ENCODE results near the gene PRELP.

Gene PRELP

GRCh38 chr1:203479646-203480045 lies 4.0 kb downstream of the PRELP start:
- DNase-seq: no peak

DNA sequence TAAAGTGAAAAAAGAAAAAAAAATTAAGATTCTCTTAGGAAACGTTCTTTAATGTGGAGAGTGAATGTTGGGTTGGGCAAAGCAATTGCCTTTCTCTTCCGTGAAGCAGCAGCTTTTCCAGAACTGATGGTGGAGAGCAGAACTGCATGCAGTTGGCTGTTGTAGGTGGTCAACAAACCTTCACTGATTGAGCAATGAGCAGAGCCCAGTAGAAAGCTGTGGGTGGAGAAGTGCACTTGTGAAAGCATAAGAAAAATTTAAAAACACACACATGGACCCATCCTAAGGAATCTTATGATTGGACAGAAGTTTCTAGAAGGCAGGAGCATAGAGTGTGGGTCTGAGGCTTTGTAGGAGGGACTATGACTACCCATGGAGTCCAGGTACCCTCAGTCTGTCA lies 4.5 kb downstream of the PRELP start:
- DNase-seq: no peak

DNA sequence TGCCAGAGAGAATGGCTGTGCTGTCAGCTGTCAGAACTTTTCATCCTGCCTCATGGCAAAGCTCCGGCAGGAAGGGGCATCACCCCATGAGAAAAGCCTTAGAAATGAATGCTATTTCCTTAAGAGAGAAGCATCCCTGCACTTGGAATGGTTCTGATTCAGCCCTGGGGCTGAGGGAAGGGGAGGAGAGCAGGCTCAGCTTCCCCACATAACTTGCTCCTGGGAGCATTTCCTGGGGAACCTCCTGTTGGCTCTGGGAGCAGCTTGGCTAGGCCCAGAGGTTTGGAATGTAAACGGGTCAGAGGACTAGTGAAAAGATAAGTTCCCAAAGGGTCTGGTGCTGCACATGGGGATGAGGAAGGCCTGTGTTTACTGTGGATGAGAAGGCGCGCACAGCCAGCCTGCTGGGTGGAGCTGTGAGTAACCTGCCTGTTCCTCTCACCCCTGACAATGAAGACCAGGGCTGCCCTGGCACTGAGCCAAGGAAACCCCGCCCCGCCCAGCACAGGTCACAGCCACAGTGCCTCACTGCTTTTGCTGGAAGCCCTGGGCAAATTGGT lies 5.0 kb downstream of the PRELP start:
- DNase-seq: peak; percentile 32

GRCh38 chr1:203481196-203481595 lies 5.6 kb downstream of the PRELP start:
- no peak for DNase-seq

GRCh38 chr1:203486618-203487370 lies 11.2 kb downstream of the PRELP start:
- DNase-seq: no peak

DNA sequence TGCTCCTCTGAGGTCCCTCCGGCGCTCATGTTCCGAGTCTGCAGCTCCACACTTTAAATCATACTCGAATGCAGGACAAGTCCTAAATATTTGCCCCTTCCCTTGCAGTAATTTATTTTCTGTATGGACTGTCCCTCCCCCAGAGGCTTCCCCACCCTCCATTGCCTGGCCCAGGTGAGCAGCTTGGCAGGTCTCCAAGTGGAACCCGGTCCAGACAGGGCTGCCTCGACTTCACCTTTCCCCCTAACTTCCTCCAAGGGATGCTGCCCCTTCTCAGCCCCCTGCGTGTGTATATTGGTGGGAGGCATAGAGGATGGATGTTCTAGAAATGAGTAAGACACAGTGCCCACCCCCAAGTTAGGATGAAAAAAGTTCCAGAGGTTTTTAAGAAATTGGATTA lies 12.9 kb downstream of the PRELP start:
- DNase-seq: no peak

DNA sequence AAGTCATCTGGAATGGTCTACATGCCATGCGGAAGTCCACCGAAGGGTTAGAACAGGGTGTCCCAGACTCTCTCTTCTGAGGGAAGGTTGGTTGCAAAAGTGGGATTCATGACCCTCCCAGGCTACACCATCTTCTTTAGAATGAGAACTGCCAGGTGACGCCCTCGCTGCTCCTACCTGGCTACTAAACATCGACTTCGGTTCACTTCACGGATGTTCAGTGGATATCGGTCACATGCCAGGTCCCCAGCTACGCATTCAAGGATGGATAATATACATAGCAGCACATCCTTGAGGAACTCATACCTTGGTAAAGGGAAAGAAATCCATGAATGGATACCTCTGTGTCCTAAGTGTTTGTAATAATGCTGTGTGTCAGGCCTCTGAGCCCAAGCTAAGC lies 15.0 kb downstream of the PRELP start:
- no peak for DNase-seq

DNA sequence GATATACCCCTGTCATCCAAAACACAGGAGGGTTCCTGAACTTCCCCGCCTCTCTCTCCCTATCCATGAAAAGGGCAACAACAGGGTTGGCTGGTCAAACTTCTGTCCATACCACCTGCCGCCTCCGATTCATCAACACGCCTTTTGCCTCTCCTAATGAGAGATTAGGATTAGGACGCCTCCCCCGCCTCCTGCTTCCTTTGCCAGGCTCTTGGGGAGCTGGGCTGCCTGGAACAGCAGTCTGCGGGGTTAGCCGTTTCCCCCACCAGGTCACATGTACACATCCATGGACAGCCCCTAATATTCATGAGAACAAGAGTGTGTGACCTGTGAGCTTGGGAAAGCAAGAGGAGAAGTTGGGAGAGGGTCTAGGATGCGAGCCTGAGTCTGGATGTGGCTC lies 16.1 kb downstream of the PRELP start:
- DNase-seq: no peak

GRCh38 chr1:203492082-203492747 lies 16.6 kb downstream of the PRELP start:
- DNase-seq: no peak

DNA sequence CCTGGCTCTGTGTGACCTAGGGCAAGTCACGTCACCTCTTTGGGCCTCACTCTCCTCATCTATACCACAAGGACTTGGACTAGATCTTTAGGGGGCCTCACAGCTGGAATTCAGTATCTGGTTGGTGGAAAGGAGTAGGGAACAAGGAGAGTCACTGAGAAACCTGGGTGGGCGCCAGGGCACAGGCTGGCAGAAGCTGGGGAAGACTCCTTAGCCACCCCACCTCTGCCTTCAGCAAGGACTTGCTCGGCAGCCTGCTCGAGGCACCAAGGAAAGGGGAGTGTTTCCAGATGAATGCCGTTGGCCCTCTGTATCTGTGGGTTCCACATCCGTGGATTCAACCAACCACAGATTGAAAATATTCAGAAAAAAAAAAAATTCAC lies 17.1 kb downstream of the PRELP start:
- DNase-seq: no peak

DNA sequence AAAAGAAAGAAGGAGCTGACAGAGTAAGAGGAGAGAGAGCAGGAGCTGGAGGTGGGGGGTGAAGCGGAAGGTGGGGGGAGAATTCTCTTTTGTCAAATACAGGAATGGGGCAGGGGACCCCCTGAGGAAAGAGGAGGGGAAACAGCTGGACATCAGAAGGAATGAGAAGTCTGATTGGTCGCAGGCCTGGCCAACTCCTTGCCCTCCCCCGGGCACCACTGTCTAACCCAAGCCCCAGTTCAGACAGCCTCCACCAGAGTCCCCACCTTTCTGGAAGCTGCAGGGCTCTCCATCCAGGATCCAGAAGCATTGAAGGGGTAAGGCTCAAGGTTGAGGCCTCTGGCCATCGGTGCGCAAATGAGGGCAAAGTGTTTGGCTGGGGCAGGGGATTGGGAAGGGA lies 18.3 kb downstream of the PRELP start, which contains the start of gene OPTC:
OPTC (plus strand) TSS at position 253 of the 400 bp plus-strand sequence. CDS start 1,853 bp downstream, outside the sequence.
- DNase-seq: no peak

GRCh38 chr1:203495845-203496244 lies 20.2 kb downstream of the PRELP start:
- DNase-seq: no peak

- DNase-seq: no peak
These were observed 21.7 kb downstream of the PRELP start for GRCh38 chr1:203497269-203497777.

DNA sequence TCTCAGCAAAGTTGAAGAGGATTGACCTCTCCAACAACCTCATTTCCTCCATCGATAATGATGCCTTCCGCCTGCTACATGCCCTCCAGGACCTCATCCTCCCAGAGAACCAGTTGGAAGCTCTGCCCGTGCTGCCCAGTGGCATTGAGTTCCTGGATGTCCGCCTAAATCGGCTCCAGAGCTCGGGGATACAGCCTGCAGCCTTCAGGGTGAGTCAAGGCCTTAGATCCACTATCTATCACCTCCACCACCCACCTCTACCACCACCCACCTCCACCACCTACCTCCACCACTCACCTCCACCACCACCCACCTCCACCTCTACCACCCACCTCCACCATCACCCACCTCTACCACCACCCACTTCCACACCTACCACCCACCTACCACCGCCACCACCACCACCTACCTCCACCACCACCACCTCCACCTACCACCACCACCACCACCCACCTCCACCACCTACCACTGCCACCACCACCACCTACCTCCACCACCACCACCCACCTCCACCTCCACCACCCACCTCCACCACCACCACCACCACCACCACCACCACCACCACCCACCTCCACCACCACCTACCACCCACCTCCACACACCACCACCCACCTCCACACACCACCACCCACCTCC lies 24.2 kb downstream of the PRELP start:
- DNase-seq: no peak

GRCh38 chr1:203500279-203500678 lies 24.7 kb downstream of the PRELP start:
- no peak for DNase-seq

GRCh38 chr1:203503836-203504235 lies 28.2 kb downstream of the PRELP start:
- DNase-seq: no peak

GRCh38 chr1:203504400-203505250 lies 29.0 kb downstream of the PRELP start:
- DNase-seq: no peak

GRCh38 chr1:203505526-203506204 lies 30.1 kb downstream of the PRELP start:
- DNase-seq: no peak

DNA sequence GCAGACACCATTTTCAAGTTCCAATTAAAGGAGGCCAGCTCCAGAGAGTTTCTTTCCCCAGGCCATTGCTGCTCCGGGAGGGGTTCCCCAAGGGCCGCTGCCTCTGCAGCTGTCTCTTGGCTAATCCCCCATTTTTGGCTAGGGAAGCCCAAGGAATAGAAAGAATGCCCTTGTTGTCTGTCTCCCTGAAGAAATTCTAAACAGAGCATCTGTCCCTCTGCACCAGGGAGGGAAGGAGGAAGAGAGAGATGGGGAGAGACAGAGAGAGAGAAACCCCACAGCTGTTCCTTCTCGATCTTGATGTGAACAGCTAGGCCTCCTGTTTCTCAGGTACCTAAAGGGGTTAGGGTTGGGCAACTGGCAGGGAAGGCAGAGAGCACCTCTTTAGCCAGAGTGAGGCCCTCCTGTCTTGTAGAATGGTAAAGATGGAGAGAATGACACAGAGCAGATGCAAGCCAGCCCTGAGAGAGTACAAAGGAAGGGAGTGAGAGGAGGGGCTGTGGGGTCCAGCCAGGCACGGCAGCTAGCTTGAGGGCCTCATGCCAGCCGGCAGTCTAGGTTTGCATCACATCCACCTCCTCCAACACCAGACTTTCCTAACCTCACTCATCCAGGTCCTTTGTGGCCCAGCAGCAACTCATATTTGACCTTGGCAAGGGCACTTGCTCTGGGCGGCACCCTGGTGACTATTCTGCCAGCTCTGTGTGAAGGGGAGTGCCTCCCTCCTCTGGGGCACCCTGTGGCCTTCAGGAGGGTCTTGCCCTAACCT lies 31.4 kb downstream of the PRELP start:
- DNase-seq: no peak

GRCh38 chr1:203507759-203508158 lies 32.2 kb downstream of the PRELP start:
- no peak for DNase-seq

GRCh38 chr1:203508463-203509073 lies 33.0 kb downstream of the PRELP start:
- DNase-seq: no peak
